Activated CD4-positive, alpha-beta T cell treated with anti-CD3 and anti-CD28 coated beads, Interleukin-2, amount 10 ng/mL, durations not matched to agents 24 days and 14 days (primary cell): ENCODE results near the gene SPI1. TPM values are rescaled to one million over a fixed set of nuclear protein-coding genes. Genes with fewer than 3 reads are reported as not detected.

Source experiments
- DNase-seq: peaks from one replicate; pipeline ENCODE4 v3.0.0; 2022
- H3K27ac Mint-ChIP-seq: one replicate; pipeline ENCODE4 v1.8.0; 2022; ENCODE audit warnings: mild to moderate bottlenecking, mixed read lengths
- H3K27me3 Mint-ChIP-seq: one replicate; pipeline ENCODE4 v1.8.0; 2022; ENCODE audit warnings: mixed read lengths
- H3K36me3 Mint-ChIP-seq: one replicate; pipeline ENCODE4 v1.8.0; 2022; ENCODE audit warnings: low read depth, mild to moderate bottlenecking, mixed read lengths
- H3K4me1 Mint-ChIP-seq: one replicate; pipeline ENCODE4 v1.8.0; 2021; ENCODE audit warnings: mixed read lengths
- H3K4me3 Mint-ChIP-seq: one replicate; pipeline ENCODE4 v1.8.0; 2022; ENCODE audit warnings: mild to moderate bottlenecking, moderate library complexity, mixed read lengths
- H3K9me3 Mint-ChIP-seq: one replicate; pipeline ENCODE4 v1.8.0; 2021; ENCODE audit warnings: mixed read lengths
- intact Hi-C: fragments of 100-400 bp; cut with micrococcal nuclease; formaldehyde crosslinking; loops from one replicate; pipeline ENCODE4 v1.15.1; 2023
- total RNA-seq: library from RNA; stranded (reverse); gene quantifications from 2 replicates; pipeline ENCODE4 v1.2.3, GENCODE V29; 2022

SPI1 gene
- total RNA-seq, 1 donor from 2014 or later = not detected

DNA sequence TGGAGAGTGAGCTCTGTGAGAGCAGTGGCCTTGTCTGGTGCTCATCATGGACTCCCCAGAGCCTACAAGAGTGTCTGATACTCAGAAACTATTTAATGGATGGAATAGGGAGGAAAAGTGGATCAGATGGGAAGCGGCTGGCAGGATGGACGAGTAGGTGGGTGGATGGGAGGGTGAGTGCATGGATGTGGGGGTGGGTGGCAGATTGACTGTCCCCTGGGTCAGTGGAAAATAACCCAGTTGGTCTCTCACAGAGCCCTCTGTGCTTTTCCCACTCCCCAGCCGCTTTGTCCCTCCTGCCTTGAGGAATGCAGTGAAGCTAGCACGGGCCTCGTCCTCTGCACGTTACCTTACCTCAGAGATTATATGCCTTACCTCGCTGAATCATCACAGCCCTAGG is 5.9 kb downstream of the SPI1 start:
- Mint-ChIP-seq H3K4me3 (no peak overlapping the region), H3K4me1 (peaks cover 17% of the 10 kb centered on the region), H3K27me3 (peaks cover 2% of the 10 kb centered on the region), H3K9me3 (no peaks in the 10 kb centered on the region), H3K36me3 (no peaks in the 10 kb centered on the region), H3K27ac (no peak overlapping the region)
- DNase-seq = no peak
- intact Hi-C loops = no loop called here

GRCh38 chr11:47369676-47370075 is 8.7 kb downstream of the SPI1 start:
- DNase-seq = no peak
- Mint-ChIP-seq H3K9me3 (no peaks in the 10 kb centered on the region), H3K4me3 (no peak overlapping the region), H3K27me3 (peaks cover 7% of the 10 kb centered on the region), H3K36me3 (no peaks in the 10 kb centered on the region), H3K4me1 (peaks cover 16% of the 10 kb centered on the region), H3K27ac (peak overlapping the region; percentile 49)
- intact Hi-C loops = no loop called here

DNA sequence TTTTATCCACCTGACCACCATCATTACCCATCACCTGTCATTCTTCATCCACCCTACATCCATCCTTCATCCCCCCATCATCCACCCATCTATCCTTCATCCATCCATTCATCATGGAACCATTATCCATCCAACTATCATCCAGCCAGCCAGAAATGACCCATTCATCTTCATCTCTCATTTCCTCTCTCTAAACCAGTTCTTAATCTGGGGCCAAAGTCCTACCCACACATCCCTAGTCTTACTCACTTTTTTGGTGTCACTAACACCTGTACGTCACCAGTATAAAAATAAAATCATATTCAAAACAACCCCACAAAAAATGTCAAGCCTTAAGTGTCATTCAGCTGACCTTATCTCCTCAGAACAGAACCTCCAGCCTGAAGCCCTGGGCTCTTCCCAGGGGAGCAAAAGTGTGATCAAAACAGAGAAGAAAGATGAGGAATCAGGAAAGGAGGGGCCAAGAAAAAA is 12.3 kb downstream of the SPI1 start:
- Mint-ChIP-seq H3K9me3 (no peaks in the 10 kb centered on the region), H3K4me3 (no peak overlapping the region), H3K4me1 (peaks cover 11% of the 10 kb centered on the region), H3K27me3 (peaks cover 7% of the 10 kb centered on the region), H3K27ac (no peak overlapping the region), H3K36me3 (no peaks in the 10 kb centered on the region)
- intact Hi-C loops = no loop called here
- DNase-seq = no peak

DNA sequence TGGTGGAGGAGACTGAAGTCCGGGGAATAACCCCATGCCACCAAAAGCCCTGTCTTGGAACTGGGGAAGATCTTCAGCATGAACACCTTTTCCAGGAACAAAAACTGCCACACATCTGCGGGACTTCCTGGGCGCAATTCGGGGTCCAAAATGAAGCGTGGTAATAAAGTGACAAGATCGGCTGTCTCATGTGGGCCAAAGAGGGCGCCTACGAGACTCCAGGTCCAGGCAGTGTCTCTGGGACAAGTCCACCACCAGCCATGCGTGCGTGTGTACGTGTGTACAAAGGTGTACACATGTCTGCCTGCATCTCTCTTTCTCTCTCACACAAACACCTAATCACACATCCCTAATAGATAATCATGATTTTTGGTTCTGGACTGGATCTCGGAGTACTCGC is 16.9 kb downstream of the SPI1 start:
- Mint-ChIP-seq H3K27ac (no peak overlapping the region), H3K36me3 (no peaks in the 10 kb centered on the region), H3K4me1 (peaks cover 11% of the 10 kb centered on the region), H3K9me3 (no peaks in the 10 kb centered on the region), H3K27me3 (peaks cover 4% of the 10 kb centered on the region), H3K4me3 (no peak overlapping the region)
- no peak for DNase-seq
- intact Hi-C loops = no loop called here

DNA sequence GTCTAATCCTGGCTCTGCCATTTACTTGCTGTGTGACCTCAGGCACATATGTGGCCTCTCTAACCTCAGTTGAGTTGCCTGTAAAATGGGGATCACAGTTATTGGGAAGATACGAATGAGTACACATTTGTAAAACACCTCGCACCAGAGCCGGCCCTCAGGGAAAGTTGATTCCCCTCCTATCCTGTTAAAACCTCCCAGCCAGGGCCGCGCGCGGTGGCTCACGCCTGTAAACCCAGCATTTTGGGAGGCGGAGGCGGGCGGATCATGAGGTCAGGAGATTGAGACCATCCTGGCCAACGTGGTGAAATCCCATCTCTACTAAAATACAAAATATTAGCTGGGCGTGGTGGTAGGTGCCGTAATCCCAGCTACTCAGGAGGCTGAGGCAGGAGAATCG is 18.0 kb downstream of the SPI1 start:
- H3K36me3 Mint-ChIP-seq = no peaks in the 10 kb centered on the region
- intact Hi-C loops = no loop called here
- peaks cover 9% of the 10 kb centered on the region for H3K4me1 Mint-ChIP-seq
- no peaks in the 10 kb centered on the region for H3K27me3 Mint-ChIP-seq
- no peak overlapping the region for H3K4me3 Mint-ChIP-seq
- H3K9me3 Mint-ChIP-seq = no peaks in the 10 kb centered on the region
- DNase-seq = no peak
- no peak overlapping the region for H3K27ac Mint-ChIP-seq

DNA sequence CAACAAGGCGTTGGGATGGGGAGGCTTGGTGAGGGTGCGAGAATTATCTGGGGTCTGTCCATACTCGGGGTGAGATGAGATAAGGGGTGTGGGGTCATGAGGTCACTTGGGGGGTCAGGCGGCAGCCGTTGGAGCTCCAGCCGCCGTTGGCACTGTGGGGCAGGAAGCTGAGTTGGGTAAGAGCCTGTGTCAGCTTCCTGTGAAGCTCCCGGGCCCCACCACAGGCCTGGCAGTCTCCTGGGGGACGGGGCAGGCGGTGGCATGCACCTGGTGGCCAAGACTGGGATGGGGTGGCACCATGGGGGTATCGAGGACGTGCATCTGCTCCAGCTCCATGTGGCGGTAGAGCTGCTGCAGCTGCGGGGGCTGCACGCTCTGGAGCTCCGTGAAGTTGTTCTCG is 18.8 kb downstream of the SPI1 start:
- no peaks in the 10 kb centered on the region for H3K36me3 Mint-ChIP-seq
- H3K4me3 Mint-ChIP-seq = no peak overlapping the region
- peaks cover 9% of the 10 kb centered on the region for H3K4me1 Mint-ChIP-seq
- peak overlapping the region; percentile 57 for H3K27ac Mint-ChIP-seq
- no peak for DNase-seq
- no peaks in the 10 kb centered on the region for H3K9me3 Mint-ChIP-seq
- H3K27me3 Mint-ChIP-seq = no peaks in the 10 kb centered on the region
- intact Hi-C loops = no loop called here

DNA sequence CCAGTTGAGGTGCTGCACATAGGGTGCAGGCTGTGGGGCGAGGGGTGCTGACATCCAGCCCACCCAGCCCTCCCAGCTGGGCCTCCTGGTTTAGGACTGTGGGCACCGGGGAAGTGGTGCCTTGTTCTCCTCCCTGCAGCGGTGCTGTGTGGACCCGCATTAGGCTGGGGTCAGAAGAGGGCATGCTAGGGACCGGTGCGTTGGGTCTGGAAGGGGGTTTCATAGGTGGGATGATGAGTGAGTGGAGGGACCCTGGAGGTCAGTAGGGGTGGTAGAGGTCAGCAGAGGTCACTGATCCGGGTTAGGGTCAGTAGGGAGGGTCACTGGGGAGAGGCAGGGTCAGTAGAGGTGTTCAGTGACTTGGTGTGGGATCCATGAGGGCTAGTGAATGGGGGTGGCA is 19.2 kb downstream of the SPI1 start:
- Mint-ChIP-seq H3K9me3 (no peaks in the 10 kb centered on the region), H3K27me3 (no peaks in the 10 kb centered on the region), H3K4me1 (peaks cover 9% of the 10 kb centered on the region), H3K27ac (peak overlapping the region; percentile 57), H3K36me3 (no peaks in the 10 kb centered on the region), H3K4me3 (no peak overlapping the region)
- DNase-seq = no peak
- intact Hi-C loops = no loop called here

- no peaks in the 10 kb centered on the region for H3K9me3 Mint-ChIP-seq
- no peaks in the 10 kb centered on the region for H3K27me3 Mint-ChIP-seq
- no peaks in the 10 kb centered on the region for H3K36me3 Mint-ChIP-seq
- no peak for DNase-seq
- H3K27ac Mint-ChIP-seq = no peak overlapping the region
- no peak overlapping the region for H3K4me3 Mint-ChIP-seq
- peaks cover 9% of the 10 kb centered on the region for H3K4me1 Mint-ChIP-seq
- intact Hi-C loops = no loop called here
These were observed 19.7 kb downstream of the SPI1 start for GRCh38 chr11:47358731-47359051.

GRCh38 chr11:47357985-47358730 is 20.2 kb downstream of the SPI1 start:
- Mint-ChIP-seq H3K36me3 (no peaks in the 10 kb centered on the region), H3K4me3 (no peak overlapping the region), H3K9me3 (no peaks in the 10 kb centered on the region), H3K27me3 (no peaks in the 10 kb centered on the region), H3K27ac (no peak overlapping the region), H3K4me1 (peaks cover 9% of the 10 kb centered on the region)
- DNase-seq = no peak
- intact Hi-C loops = no loop called here

DNA sequence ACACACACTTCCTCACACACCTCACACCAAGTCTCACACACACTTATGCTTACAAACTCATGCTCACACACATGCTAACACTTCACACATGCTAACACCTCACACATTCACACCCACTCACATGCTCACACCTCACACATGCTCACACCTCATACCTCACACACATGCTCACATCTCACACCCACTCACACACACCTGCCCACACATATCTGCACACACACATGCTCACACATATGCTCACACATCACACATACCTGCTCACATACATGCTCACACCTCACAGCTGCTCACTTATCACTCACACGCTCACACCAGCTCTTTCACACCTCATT is 21.4 kb downstream of the SPI1 start:
- no peaks in the 10 kb centered on the region for H3K36me3 Mint-ChIP-seq
- H3K9me3 Mint-ChIP-seq = no peaks in the 10 kb centered on the region
- no peaks in the 10 kb centered on the region for H3K27me3 Mint-ChIP-seq
- no peak overlapping the region for H3K4me3 Mint-ChIP-seq
- no peak for DNase-seq
- intact Hi-C loops = no loop called here
- no peak overlapping the region for H3K27ac Mint-ChIP-seq
- peaks cover 9% of the 10 kb centered on the region for H3K4me1 Mint-ChIP-seq

- intact Hi-C loops = no loop called here
- Mint-ChIP-seq H3K4me3 (no peak overlapping the region), H3K9me3 (no peaks in the 10 kb centered on the region), H3K27me3 (no peaks in the 10 kb centered on the region), H3K4me1 (peaks cover 9% of the 10 kb centered on the region), H3K27ac (no peak overlapping the region), H3K36me3 (no peaks in the 10 kb centered on the region)
- no peak for DNase-seq
These were observed 22.0 kb downstream of the SPI1 start for GRCh38 chr11:47356129-47356997.

DNA sequence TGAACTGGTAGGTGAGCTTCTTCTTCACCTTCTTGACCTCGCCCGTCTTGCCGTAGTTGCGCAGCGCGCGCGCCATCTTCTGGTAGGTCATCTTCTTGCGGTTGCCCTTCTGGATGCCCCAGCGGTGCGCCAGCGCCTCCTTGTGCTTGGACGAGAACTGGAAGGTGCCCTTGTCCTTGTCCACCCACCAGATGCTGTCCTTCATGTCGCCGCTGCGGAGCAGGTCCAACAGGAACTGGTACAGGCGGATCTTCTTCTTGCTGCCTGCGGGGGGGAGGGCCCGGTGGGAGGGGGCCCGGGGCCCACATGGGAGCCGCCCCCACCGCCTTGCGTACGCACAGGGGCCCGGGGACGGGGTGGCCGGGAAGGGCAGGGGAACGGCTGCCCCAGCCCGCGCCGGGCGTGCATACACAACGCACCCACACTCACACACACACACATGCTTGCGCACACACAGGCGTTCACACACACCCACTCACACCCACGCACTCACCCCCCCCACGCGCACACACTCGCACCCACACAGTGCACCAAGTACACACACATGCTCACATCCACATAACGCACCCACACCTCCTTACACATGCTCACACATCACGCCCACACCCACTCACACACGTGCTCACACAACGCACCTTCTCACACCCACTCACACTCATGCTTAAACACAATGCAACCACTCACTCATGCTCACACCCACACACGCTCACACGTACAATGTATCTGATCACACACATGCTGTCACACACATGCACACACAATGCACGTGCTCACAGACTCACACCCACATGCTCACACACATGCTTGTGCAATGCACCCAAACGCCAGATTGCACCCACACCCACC is 22.8 kb downstream of the SPI1 start:
- intact Hi-C loops = no loop called here
- Mint-ChIP-seq H3K4me1 (peaks cover 7% of the 10 kb centered on the region), H3K27me3 (no peaks in the 10 kb centered on the region), H3K9me3 (no peaks in the 10 kb centered on the region), H3K4me3 (no peak overlapping the region), H3K36me3 (no peaks in the 10 kb centered on the region), H3K27ac (no peak overlapping the region)
- peak; percentile 76 for DNase-seq

DNA sequence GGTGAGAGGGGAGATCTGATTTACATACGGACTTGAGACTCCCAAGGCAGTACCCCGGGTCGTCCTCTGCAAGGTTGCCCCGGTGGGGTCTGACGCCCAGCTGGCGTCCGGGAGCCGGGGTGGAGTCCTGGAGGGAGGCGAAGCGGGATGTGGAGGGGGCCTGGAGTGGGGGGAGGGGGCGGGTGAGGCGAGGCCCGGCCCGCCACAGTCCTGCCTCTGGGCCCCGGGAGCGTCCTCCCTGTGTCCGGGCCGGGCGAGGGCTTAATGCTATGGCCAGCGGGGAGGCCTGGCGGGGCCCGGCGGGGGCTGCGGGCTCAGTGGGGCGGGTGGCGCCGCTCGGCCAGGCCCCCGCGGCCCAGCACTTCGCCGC is 23.4 kb downstream of the SPI1 start:
- Mint-ChIP-seq H3K27me3 (no peaks in the 10 kb centered on the region), H3K4me1 (peaks cover 7% of the 10 kb centered on the region), H3K36me3 (no peaks in the 10 kb centered on the region), H3K27ac (no peak overlapping the region), H3K9me3 (no peaks in the 10 kb centered on the region), H3K4me3 (no peak overlapping the region)
- intact Hi-C loops = no loop called here
- DNase-seq = no peak
